ENCODE measurements around the gene GYG2. TPM values are rescaled to one million over a fixed set of nuclear protein-coding genes. Genes with fewer than 3 reads are reported as not detected.
"Not testable (repeated sequence)": the region's sequence is repeated elsewhere in the genome, so short reads cannot be mapped to it uniquely, and the experiment has no call there.

Gene GYG2
- total RNA-seq, 2 donors from 2014 or later, result 52.6 to 108 TPM

- not testable (repeated sequence) for H3K27me3 ChIP-seq (ENCODE audit: control insufficient read depth, insufficient read depth, low read length, poor library complexity, severe bottlenecking); H3K9me3 Mint-ChIP-seq; H3K9me3 ChIP-seq (ENCODE audit: control insufficient read depth, low read length); H3K36me3 Mint-ChIP-seq (ENCODE audit: low read depth); H3K4me1 ChIP-seq (ENCODE audit: control insufficient read depth, insufficient read depth, low read length); H3K9ac ChIP-seq (ENCODE audit: extremely low read depth, low read length, poor library complexity, severe bottlenecking); H3K27me3 Mint-ChIP-seq (ENCODE audit: insufficient read depth); H3K36me3 ChIP-seq (ENCODE audit: control insufficient read depth, insufficient read depth, low read length); H3K4me3 Mint-ChIP-seq; H3K4me3 ChIP-seq (ENCODE audit: low read length); H3K27ac ChIP-seq (ENCODE audit: low read depth, low read length)
- H3K27ac Mint-ChIP-seq, result peak overlapping the region; percentile 65
- H3K4me1 Mint-ChIP-seq, result peaks cover 46% of the 10 kb centered on the region
- 70 to 92% methylated on average over 5 to 11 of the region's 18 CpGs for WGBS, 2 experiments (ENCODE audit: insufficient coverage in 1 of 2, insufficient read length in 1 of 2)
- peak; percentile 65 for DNase-seq
These were observed 24.5 kb upstream of the GYG2 start for GRCh38 chrX:2804106-2804843.

- H3K4me1 ChIP-seq (ENCODE audit: control insufficient read depth, insufficient read depth, low read length); H3K4me3 Mint-ChIP-seq; H3K36me3 ChIP-seq (ENCODE audit: control insufficient read depth, insufficient read depth, low read length); H3K9ac ChIP-seq (ENCODE audit: extremely low read depth, low read length, poor library complexity, severe bottlenecking); H3K4me3 ChIP-seq (ENCODE audit: low read length); H3K36me3 Mint-ChIP-seq (ENCODE audit: low read depth); H3K9me3 ChIP-seq (ENCODE audit: control insufficient read depth, low read length); H3K9me3 Mint-ChIP-seq; H3K27me3 ChIP-seq (ENCODE audit: control insufficient read depth, insufficient read depth, low read length, poor library complexity, severe bottlenecking); H3K27me3 Mint-ChIP-seq (ENCODE audit: insufficient read depth); H3K27ac ChIP-seq (ENCODE audit: low read depth, low read length): not testable (repeated sequence)
- DNase-seq, result peak; percentile 86
- peaks cover 40% of the 10 kb centered on the region for H3K4me1 Mint-ChIP-seq
- 66% methylated on average over 20 of the region's 20 CpGs; no CpG with 5 or more reads in 1 of the 2 experiments for WGBS, 2 experiments (ENCODE audit: insufficient coverage in 1 of 2, insufficient read length in 1 of 2)
- H3K27ac Mint-ChIP-seq, result peak overlapping the region; percentile 65
These were observed 23.9 kb upstream of the GYG2 start for GRCh38 chrX:2804858-2805257.

DNA sequence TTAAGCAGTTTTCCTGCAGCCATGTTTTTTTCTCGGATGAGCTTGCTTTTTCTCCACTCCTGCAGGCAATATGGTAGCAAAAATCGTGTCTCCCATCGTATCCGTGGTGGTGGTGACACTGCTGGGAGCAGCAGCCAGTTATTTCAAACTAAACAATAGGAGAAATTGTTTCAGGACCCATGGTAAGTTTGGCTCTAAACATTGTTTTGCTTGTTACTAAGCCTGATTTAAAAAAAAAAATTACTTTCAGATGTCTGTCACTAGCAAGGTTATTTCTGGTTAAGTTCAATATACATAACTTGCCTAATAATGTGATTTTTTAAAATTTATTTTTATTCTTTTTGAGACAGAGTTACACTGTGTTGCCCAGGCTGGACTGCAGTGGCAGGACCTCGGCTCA, 17.5 kb upstream of the GYG2 start:
- TF ChIP-seq, protein P1, sequence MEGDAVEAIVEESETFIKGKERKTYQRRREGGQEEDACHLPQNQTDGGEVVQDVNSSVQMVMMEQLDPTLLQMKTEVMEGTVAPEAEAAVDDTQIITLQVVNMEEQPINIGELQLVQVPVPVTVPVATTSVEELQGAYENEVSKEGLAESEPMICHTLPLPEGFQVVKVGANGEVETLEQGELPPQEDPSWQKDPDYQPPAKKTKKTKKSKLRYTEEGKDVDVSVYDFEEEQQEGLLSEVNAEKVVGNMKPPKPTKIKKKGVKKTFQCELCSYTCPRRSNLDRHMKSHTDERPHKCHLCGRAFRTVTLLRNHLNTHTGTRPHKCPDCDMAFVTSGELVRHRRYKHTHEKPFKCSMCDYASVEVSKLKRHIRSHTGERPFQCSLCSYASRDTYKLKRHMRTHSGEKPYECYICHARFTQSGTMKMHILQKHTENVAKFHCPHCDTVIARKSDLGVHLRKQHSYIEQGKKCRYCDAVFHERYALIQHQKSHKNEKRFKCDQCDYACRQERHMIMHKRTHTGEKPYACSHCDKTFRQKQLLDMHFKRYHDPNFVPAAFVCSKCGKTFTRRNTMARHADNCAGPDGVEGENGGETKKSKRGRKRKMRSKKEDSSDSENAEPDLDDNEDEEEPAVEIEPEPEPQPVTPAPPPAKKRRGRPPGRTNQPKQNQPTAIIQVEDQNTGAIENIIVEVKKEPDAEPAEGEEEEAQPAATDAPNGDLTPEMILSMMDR (conservative IDR thresholded peaks at IDR 0.05), result no peak
- Mint-ChIP-seq H3K4me1 (peaks cover 18% of the 10 kb centered on the region), H3K4me3 (no peak overlapping the region), H3K9me3 (peaks cover 8% of the 10 kb centered on the region), H3K27me3 (ENCODE audit: insufficient read depth) (no peaks in the 10 kb centered on the region), H3K36me3 (ENCODE audit: low read depth) (peaks cover 3% of the 10 kb centered on the region), H3K27ac (no peak overlapping the region)
- Histone ChIP-seq H3K9ac (ENCODE audit: extremely low read depth, low read length, poor library complexity, severe bottlenecking) (no peak overlapping the region), H3K27ac (ENCODE audit: low read depth, low read length) (no peak overlapping the region), H3K27me3 (ENCODE audit: control insufficient read depth, insufficient read depth, low read length, poor library complexity, severe bottlenecking) (no peaks in the 10 kb centered on the region), H3K9me3 (ENCODE audit: control insufficient read depth, low read length) (no peaks in the 10 kb centered on the region), H3K4me3 (ENCODE audit: low read length) (no peak overlapping the region), H3K36me3 (ENCODE audit: control insufficient read depth, insufficient read depth, low read length) (no peaks in the 10 kb centered on the region), H3K4me1 (ENCODE audit: control insufficient read depth, insufficient read depth, low read length) (no peaks in the 10 kb centered on the region)
- 74 to 90% methylated on average over 2 to 5 of the region's 5 CpGs for WGBS, 2 experiments (ENCODE audit: insufficient coverage in 1 of 2, insufficient read length in 1 of 2)
- DNase-seq, result peak; percentile 20

- TF ChIP-seq, protein P1 (conservative IDR thresholded peaks at IDR 0.05), result peak; percentile 85
- WGBS, 2 experiments (ENCODE audit: insufficient coverage in 1 of 2, insufficient read length in 1 of 2), result 35 to 39% methylated on average over 5 to 13 of the region's 16 CpGs
- H3K9ac ChIP-seq (ENCODE audit: extremely low read depth, low read length, poor library complexity, severe bottlenecking); H3K27me3 ChIP-seq (ENCODE audit: control insufficient read depth, insufficient read depth, low read length, poor library complexity, severe bottlenecking); H3K27ac ChIP-seq (ENCODE audit: low read depth, low read length); H3K36me3 ChIP-seq (ENCODE audit: control insufficient read depth, insufficient read depth, low read length); H3K9me3 Mint-ChIP-seq; H3K36me3 Mint-ChIP-seq (ENCODE audit: low read depth); H3K4me3 Mint-ChIP-seq; H3K9me3 ChIP-seq (ENCODE audit: control insufficient read depth, low read length); H3K4me1 ChIP-seq (ENCODE audit: control insufficient read depth, insufficient read depth, low read length); H3K27me3 Mint-ChIP-seq (ENCODE audit: insufficient read depth); H3K4me3 ChIP-seq (ENCODE audit: low read length): not testable (repeated sequence)
- Mint-ChIP-seq H3K4me1 (peaks cover 18% of the 10 kb centered on the region), H3K27ac (peak overlapping the region; percentile 91)
- DNase-seq, result peak; percentile 88
These were observed 16.4 kb upstream of the GYG2 start for GRCh38 chrX:2812161-2812907.
